ENCODE data around the gene FAM24A. TPM values are rescaled to one million over a fixed set of nuclear protein-coding genes. Genes with fewer than 3 reads are reported as not detected.

FAM24A gene
- total RNA-seq, 2 experiments from 2014 or later = not detected

- H3K27me3 Mint-ChIP-seq = no peaks in the 10 kb centered on the region
- no peak for DNase-seq
- CTCF ChIA-PET = no interaction called here
- H3K9me3 Mint-ChIP-seq (ENCODE audit: low read depth) = no peaks in the 10 kb centered on the region
- no peak overlapping the region for H3K27ac Mint-ChIP-seq
- no peak overlapping the region for H3K4me3 Mint-ChIP-seq
- POLR2A ChIA-PET = no interaction called here
- ATAC-seq = no peak
- intact Hi-C loops (cut with DNase I, micrococcal nuclease) = no loop called here
- no peaks in the 10 kb centered on the region for H3K4me1 Mint-ChIP-seq
- peaks cover 36% of the 10 kb centered on the region for H3K36me3 Mint-ChIP-seq (ENCODE audit: low read depth)
Measured at GRCh38 chr10:122939133-122939855, 28.9 kb downstream of the FAM24A start.

DNA sequence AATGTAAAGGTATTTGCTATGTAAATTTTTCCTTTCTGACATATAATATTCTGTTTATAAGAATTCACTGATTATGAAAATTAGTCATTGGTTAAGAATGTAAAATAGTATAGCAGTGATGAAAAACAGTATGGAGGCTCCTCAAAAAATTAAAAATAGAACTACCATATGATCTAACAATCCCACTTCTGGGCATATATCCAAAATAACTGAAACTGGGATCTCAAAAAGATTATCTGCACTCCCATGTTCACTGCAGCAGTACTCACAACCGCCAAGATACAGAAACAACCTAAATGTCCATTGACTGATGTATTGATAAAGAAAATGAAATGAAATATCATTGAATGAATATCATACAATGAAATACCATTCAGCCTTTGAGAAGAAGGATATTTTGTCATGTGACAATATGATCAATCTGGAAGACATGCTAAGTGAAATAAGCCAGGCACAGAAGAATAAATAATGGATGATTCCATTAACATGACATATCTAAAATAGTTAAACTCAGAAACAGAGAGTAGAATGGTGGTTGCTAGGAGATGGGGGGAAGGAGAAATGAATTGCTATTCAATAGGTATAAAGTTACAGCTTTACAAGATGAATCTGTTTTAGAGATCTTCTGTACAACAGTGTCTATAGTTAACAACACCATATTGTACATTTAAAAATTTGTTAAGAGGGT lies 29.6 kb downstream of the FAM24A start:
- no peaks in the 10 kb centered on the region for H3K4me1 Mint-ChIP-seq
- no peak overlapping the region for H3K27ac Mint-ChIP-seq
- H3K4me3 Mint-ChIP-seq = no peak overlapping the region
- CTCF ChIA-PET = interaction anchor here (0.6 kb wide), 1 partner anchor 144 kb away, joined by 3 read pairs; no protein-coding TSS in a partner anchor
- DNase-seq (no peak), ATAC-seq (no peak)
- H3K36me3 Mint-ChIP-seq (ENCODE audit: low read depth) = peaks cover 35% of the 10 kb centered on the region
- H3K27me3 Mint-ChIP-seq = no peaks in the 10 kb centered on the region
- intact Hi-C loops (cut with DNase I, micrococcal nuclease) = no loop called here
- POLR2A ChIA-PET = no interaction called here
- no peaks in the 10 kb centered on the region for H3K9me3 Mint-ChIP-seq (ENCODE audit: low read depth)

- intact Hi-C loops (cut with DNase I, micrococcal nuclease) = no loop called here
- Mint-ChIP-seq H3K4me1 (peaks cover 17% of the 10 kb centered on the region), H3K4me3 (no peak overlapping the region), H3K36me3 (ENCODE audit: low read depth) (peaks cover 31% of the 10 kb centered on the region), H3K27ac (no peak overlapping the region), H3K27me3 (no peaks in the 10 kb centered on the region), H3K9me3 (ENCODE audit: low read depth) (no peaks in the 10 kb centered on the region)
- ATAC-seq (no peak), DNase-seq (no peak)
- ChIA-PET CTCF (no interaction called here), POLR2A (no interaction called here)
Measured at GRCh38 chr10:122949296-122949695, 38.9 kb downstream of the FAM24A start.

GRCh38 chr10:122953902-122954730 lies 43.7 kb downstream of the FAM24A start, which contains the start of gene C10orf88:
Gene C10orf88, minus strand, starts transcription at chr10:122954227. Its CDS starts 49 bp downstream, at chr10:122954178.
- ChIA-PET CTCF (interaction anchor here (0.7 to 3.8 kb wide), 3 partner anchors 26 to 76 kb away, joined by 3 to 25 read pairs (median 3); partner anchors contain the start of gene PSTK), POLR2A (interaction anchor here (1.0 kb wide), 1 partner anchor 44 kb away, joined by 3 read pairs; no protein-coding TSS in a partner anchor)
- Mint-ChIP-seq H3K4me3 (peak within 1 kb of the TSS; percentile 77), H3K36me3 (ENCODE audit: low read depth) (peaks cover 11% of the 10 kb centered on the region), H3K9me3 (ENCODE audit: low read depth) (no peaks in the 10 kb centered on the region), H3K27me3 (no peaks in the 10 kb centered on the region), H3K27ac (peak within 1 kb of the TSS; percentile 74), H3K4me1 (peaks cover 22% of the 10 kb centered on the region)
- intact Hi-C loops (cut with DNase I, micrococcal nuclease) = loop anchor here (1.0 to 10.0 kb wide), 9 partner anchors 26 to 1025 kb away; partner anchors contain the start of genes BUB3 (in 2 of the 2), FAM24B (in 2 of the 2), IKZF5 (in 2 of the 2) and PSTK (in 2 of the 2)
- peak; percentile 98 for ATAC-seq
- peak; percentile 98 for DNase-seq

- peaks cover 11% of the 10 kb centered on the region for H3K36me3 Mint-ChIP-seq (ENCODE audit: low read depth)
- no peak for ATAC-seq
- H3K27me3 Mint-ChIP-seq = no peaks in the 10 kb centered on the region
- POLR2A ChIA-PET = interaction anchor here (1.0 to 1.3 kb wide), 2 partner anchors 43 to 53 kb away, joined by 3 to 5 read pairs; no protein-coding TSS in a partner anchor
- intact Hi-C loops (cut with DNase I, micrococcal nuclease) = loop anchor here (1.0 to 10.0 kb wide), 9 partner anchors 26 to 1026 kb away; partner anchors contain the start of genes BUB3 (in 2 of the 2), FAM24B (in 2 of the 2), IKZF5 (in 2 of the 2) and PSTK (in 2 of the 2)
- no peak for DNase-seq
- no peaks in the 10 kb centered on the region for H3K9me3 Mint-ChIP-seq (ENCODE audit: low read depth)
- peak overlapping the region; percentile 77 for H3K4me3 Mint-ChIP-seq
- peaks cover 22% of the 10 kb centered on the region for H3K4me1 Mint-ChIP-seq
- CTCF ChIA-PET = interaction anchor here (0.7 to 3.8 kb wide), 2 partner anchors 26 to 56 kb away, joined by 3 to 25 read pairs; partner anchors contain the start of gene PSTK
- no peak overlapping the region for H3K27ac Mint-ChIP-seq
Measured at GRCh38 chr10:122954731-122955050, 44.3 kb downstream of the FAM24A start.

DNA sequence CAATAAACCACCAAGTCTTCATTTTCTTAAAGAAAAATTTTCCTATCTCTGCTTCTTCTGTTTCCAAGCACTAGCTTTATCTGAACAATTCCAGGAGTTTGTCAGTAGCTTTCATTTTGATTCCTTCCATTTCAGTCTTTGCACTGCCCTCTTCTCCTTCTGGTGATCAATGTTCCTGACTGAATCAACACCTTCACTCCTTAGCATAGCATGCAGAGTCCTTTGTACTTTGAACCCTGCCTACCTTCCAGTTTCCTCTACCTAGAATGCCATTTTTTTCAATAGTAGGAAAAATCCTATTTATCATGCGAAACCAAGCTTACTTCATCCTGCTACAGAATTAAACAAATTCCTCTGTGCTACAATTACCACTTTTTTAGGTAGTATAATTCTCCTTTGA lies 45.5 kb downstream of the FAM24A start:
- intact Hi-C loops (cut with DNase I, micrococcal nuclease) = loop anchor here (2.0 to 10.0 kb wide), 3 partner anchors 77 to 1027 kb away; partner anchors contain the start of genes ATE1 (in 1 of the 2), FAM24B (in 1 of the 2) and NSMCE4A (in 1 of the 2)
- peaks cover 19% of the 10 kb centered on the region for H3K4me1 Mint-ChIP-seq

GRCh38 chr10:122957474-122957873 lies 47.1 kb downstream of the FAM24A start:
- DNase-seq (no peak), ATAC-seq (no peak)
- POLR2A ChIA-PET = interaction anchor here (0.6 kb wide), 1 partner anchor 13 kb away, joined by 4 read pairs; no protein-coding TSS in a partner anchor
- no peaks in the 10 kb centered on the region for H3K9me3 Mint-ChIP-seq (ENCODE audit: low read depth)
- H3K27me3 Mint-ChIP-seq = peaks cover 3% of the 10 kb centered on the region
- H3K4me1 Mint-ChIP-seq = peaks cover 14% of the 10 kb centered on the region
- CTCF ChIA-PET = interaction anchor here (0.6 to 1.1 kb wide), 2 partner anchors 12 to 23 kb away, joined by 3 to 5 read pairs; partner anchors contain the start of gene PSTK
- intact Hi-C loops (cut with DNase I, micrococcal nuclease) = loop anchor here in 1 of 2 experiments (10.0 kb wide), 1 partner anchor 983 kb away; the partner anchor contains the start of gene NSMCE4A
- H3K36me3 Mint-ChIP-seq (ENCODE audit: low read depth) = peaks cover 6% of the 10 kb centered on the region
- H3K27ac Mint-ChIP-seq = no peak overlapping the region
- H3K4me3 Mint-ChIP-seq = no peak overlapping the region

More for the DNA sequence above, 45.5 kb downstream of the FAM24A start:
- DNase-seq (no peak), ATAC-seq (no peak)
- ChIA-PET CTCF (interaction anchor here (3.8 kb wide), 1 partner anchor 25 kb away, joined by 25 read pairs; the partner anchor contains the start of gene PSTK), POLR2A (interaction anchor here (1.3 kb wide), 1 partner anchor 52 kb away, joined by 5 read pairs; no protein-coding TSS in a partner anchor)
- Mint-ChIP-seq H3K9me3 (ENCODE audit: low read depth) (no peaks in the 10 kb centered on the region), H3K27ac (no peak overlapping the region), H3K36me3 (ENCODE audit: low read depth) (peaks cover 9% of the 10 kb centered on the region), H3K27me3 (no peaks in the 10 kb centered on the region), H3K4me3 (no peak overlapping the region)

DNA sequence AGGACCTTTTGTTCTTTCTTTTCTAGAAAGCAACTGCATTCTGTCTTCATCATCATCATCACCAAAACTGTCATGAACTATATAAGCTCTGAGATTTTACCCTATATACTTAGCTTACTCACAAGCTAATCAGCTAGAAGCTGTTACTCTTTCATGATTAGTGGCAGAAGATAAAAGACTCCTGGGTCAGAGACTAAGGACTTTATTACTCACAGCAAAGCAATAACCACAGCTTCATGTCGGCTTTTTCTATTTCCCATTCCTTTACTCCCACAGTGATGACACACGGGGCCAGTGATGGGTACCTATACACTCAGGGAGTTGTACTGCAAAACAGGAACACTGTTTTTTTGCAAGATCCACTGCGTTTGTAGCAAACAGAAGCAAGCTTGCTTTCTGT lies 52.0 kb downstream of the FAM24A start:
- intact Hi-C loops (cut with DNase I, micrococcal nuclease) = no loop called here
- H3K4me3 Mint-ChIP-seq = no peak overlapping the region
- ATAC-seq (peak; percentile 23), DNase-seq (no peak)
- H3K36me3 Mint-ChIP-seq (ENCODE audit: low read depth) = peaks cover 9% of the 10 kb centered on the region
- peaks cover 18% of the 10 kb centered on the region for H3K9me3 Mint-ChIP-seq (ENCODE audit: low read depth)
- POLR2A ChIA-PET = no interaction called here
- H3K27ac Mint-ChIP-seq = no peak overlapping the region
- no peaks in the 10 kb centered on the region for H3K4me1 Mint-ChIP-seq
- CTCF ChIA-PET = no interaction called here
- peaks cover 8% of the 10 kb centered on the region for H3K27me3 Mint-ChIP-seq

Other genes with a start within 250 kb of the FAM24A start
- not detected for gene C10orf120, start 210.8 kb upstream of the FAM24A start, total RNA-seq
- 1 to 10 TPM; 1.6 to 1.7 TPM for gene CUZD1, start 64.8 kb upstream of the FAM24A start, total RNA-seq
- gene FAM24B, start 31.0 kb upstream of the FAM24A start, total RNA-seq = 1 to 10 TPM; 7.0 to 9.5 TPM
- gene C10orf88, start 43.6 kb downstream of the FAM24A start, total RNA-seq = 1 to 10 TPM; 8.6 to 9.0 TPM
- 1 to 10 TPM; 2.8 to 2.9 TPM for gene PSTK, start 69.8 kb downstream of the FAM24A start, total RNA-seq
- gene IKZF5, start 98.2 kb downstream of the FAM24A start, total RNA-seq = 10 to 100 TPM in 1 of 2 experiments, 1 to 10 TPM in 1; 9.4 to 14.1 TPM
- 10 to 100 TPM; 24.0 to 25.5 TPM for gene ACADSB, start 98.4 kb downstream of the FAM24A start, total RNA-seq
- gene HMX3, start 225.4 kb downstream of the FAM24A start, total RNA-seq = not detected
- under 1 TPM; 0.18 to 0.28 TPM for gene HMX2, start 237.5 kb downstream of the FAM24A start, total RNA-seq
- 100 to 1,000 TPM; 230 to 242 TPM for gene BUB3, start 243.8 kb downstream of the FAM24A start, total RNA-seq